Right atrium auricular region (tissue), 2 donors: Measurements from ENCODE around the gene UBE2G2. TPM values are rescaled to one million over a fixed set of nuclear protein-coding genes. Genes with fewer than 3 reads are reported as not detected.

Experiments used
- DNase-seq: peaks from one replicate; pipeline ENCODE4 v3.0.0-alpha.2; 2019; ENCODE audit warnings: low spot score
- H3K27ac ChIP-seq, 2 donors: fragments of 200-600 bp; sonication (generic); 1 replicate in 1 of 2; 2 replicates in 1 of 2; pipeline ENCODE4 v1.5.1; 2016 to 2019
- H3K27me3 ChIP-seq, 2 donors: fragments of 200-600 bp; sonication (generic); one replicate each; pipeline versions ENCODE4 v1.5.1 to v1.6.0; 2017 to 2019
- H3K36me3 ChIP-seq: fragments of 200-600 bp; sonication (generic); one replicate; pipeline ENCODE4 v1.5.1; 2016
- H3K4me1 ChIP-seq, 2 donors: fragments of 200-600 bp; sonication (generic); one replicate each; pipeline versions ENCODE4 v1.5.1 to v1.6.0; 2017 to 2019
- H3K4me3 ChIP-seq, 2 donors: fragments of 200-600 bp; sonication (generic); 1 replicate in 1 of 2; 2 replicates in 1 of 2; pipeline ENCODE4 v1.5.1; 2017 to 2019; ENCODE audit warnings: mild to moderate bottlenecking in 1 of 2, moderate library complexity in 1 of 2
- H3K9me3 ChIP-seq, 2 donors: fragments of 200-600 bp; sonication (generic); one replicate each; pipeline ENCODE4 v1.5.1; 2019
- CTCF ChIP-seq, 2 donors: fragments of 200-600 bp; sonication (generic); IDR thresholded peaks; one replicate each; pipeline ENCODE4 v1.5.1; 2019; ENCODE audit warnings: antibody characterized with exemption in 2 of 2
- total RNA-seq, 2 donors: library from RNA; depleted of rRNA; stranded (reverse); fragments of >200 nt; gene quantifications; one replicate each; pipeline ENCODE4 v1.1.0, GENCODE V29; 2016

UBE2G2 gene
- total RNA-seq, 2 donors from 2014 or later: 47.5 to 52.5 TPM

GRCh38 chr21:44847261-44848056 lies 45.8 kb upstream of the UBE2G2 start:
- H3K27ac ChIP-seq: peak overlapping the region in 1 of 2 donors; percentile 55
- H3K36me3 ChIP-seq: peaks cover 40% of the 10 kb centered on the region
- no peaks in the 10 kb centered on the region for H3K9me3 ChIP-seq
- no peak overlapping the region for H3K4me3 ChIP-seq
- H3K27me3 ChIP-seq: no peaks in the 10 kb centered on the region
- DNase-seq: no peak
- no peak for TF ChIP-seq CTCF (IDR thresholded peaks at IDR 0.05)
- H3K4me1 ChIP-seq: peaks cover 0 to 39% of the 10 kb centered on the region in 2 donors

GRCh38 chr21:44846485-44847260 lies 45.1 kb upstream of the UBE2G2 start:
- no peak for TF ChIP-seq CTCF (IDR thresholded peaks at IDR 0.05)
- Histone ChIP-seq H3K27ac (peak overlapping the region; percentile 20 to 55), H3K36me3 (peaks cover 32% of the 10 kb centered on the region), H3K27me3 (no peaks in the 10 kb centered on the region), H3K4me1 (peaks cover 0 to 33% of the 10 kb centered on the region in 2 donors), H3K4me3 (no peak overlapping the region), H3K9me3 (no peaks in the 10 kb centered on the region)
- DNase-seq: peak; percentile 91

GRCh38 chr21:44846224-44846484 lies 44.5 kb upstream of the UBE2G2 start:
- H3K4me3 ChIP-seq: peak overlapping the region; percentile 14 to 41
- peaks cover 27% of the 10 kb centered on the region for H3K36me3 ChIP-seq
- TF ChIP-seq CTCF (IDR thresholded peaks at IDR 0.05): no peak
- no peaks in the 10 kb centered on the region for H3K27me3 ChIP-seq
- peak overlapping the region; percentile 20 to 55 for H3K27ac ChIP-seq
- peaks cover 0 to 28% of the 10 kb centered on the region in 2 donors for H3K4me1 ChIP-seq
- H3K9me3 ChIP-seq: no peaks in the 10 kb centered on the region
- no peak for DNase-seq

- H3K27ac ChIP-seq: peak overlapping the region; percentile 20 to 55
- peak overlapping the region; percentile 14 to 41 for H3K4me3 ChIP-seq
- H3K27me3 ChIP-seq: no peaks in the 10 kb centered on the region
- TF ChIP-seq CTCF (IDR thresholded peaks at IDR 0.05): peak in 1 of 2 donors; percentile 66
- peaks cover 0 to 26% of the 10 kb centered on the region in 2 donors for H3K4me1 ChIP-seq
- no peaks in the 10 kb centered on the region for H3K9me3 ChIP-seq
- peak; percentile 69 for DNase-seq
- H3K36me3 ChIP-seq: peaks cover 21% of the 10 kb centered on the region
These were observed 44.0 kb upstream of the UBE2G2 start for GRCh38 chr21:44845418-44846223.

- peaks cover 8% of the 10 kb centered on the region for H3K36me3 ChIP-seq
- no peak overlapping the region for H3K27ac ChIP-seq
- H3K27me3 ChIP-seq: no peaks in the 10 kb centered on the region
- H3K9me3 ChIP-seq: no peaks in the 10 kb centered on the region
- H3K4me3 ChIP-seq: no peak overlapping the region
- DNase-seq: no peak
- no peak for TF ChIP-seq CTCF (IDR thresholded peaks at IDR 0.05)
- peaks cover 0 to 26% of the 10 kb centered on the region in 2 donors for H3K4me1 ChIP-seq
These were observed 42.6 kb upstream of the UBE2G2 start for GRCh38 chr21:44844256-44844655.
